ENCODE results near the gene SDHAF2.
A peak's percentile ranks its signal among the peaks of the same experiment; 100 is the strongest.

Gene SDHAF2

GRCh38 chr11:61442616-61443015 lies 12.7 kb downstream of the SDHAF2 start:
- DNase-seq (ENCODE audit: extremely low read depth, low read depth) = no peak
- TF ChIP-seq CTCF (IDR thresholded peaks at IDR 0.05; ENCODE audit: low read depth, low read length, missing control alignments) = no peak
- no peak overlapping the region for H3K4me3 ChIP-seq (replicated peaks; ENCODE audit: low read depth, low read length)

GRCh38 chr11:61445516-61445915 lies 15.6 kb downstream of the SDHAF2 start:
- TF ChIP-seq CTCF (IDR thresholded peaks at IDR 0.05; ENCODE audit: low read depth, low read length, missing control alignments) = no peak
- DNase-seq (ENCODE audit: extremely low read depth, low read depth) = no peak
- no peak overlapping the region for H3K4me3 ChIP-seq (replicated peaks; ENCODE audit: low read depth, low read length)

GRCh38 chr11:61446211-61446651 lies 16.3 kb downstream of the SDHAF2 start:
- DNase-seq (ENCODE audit: extremely low read depth, low read depth) = peak; percentile 85
- TF ChIP-seq CTCF (IDR thresholded peaks at IDR 0.05; ENCODE audit: low read depth, low read length, missing control alignments) = peak; percentile 93
- no peak overlapping the region for H3K4me3 ChIP-seq (replicated peaks; ENCODE audit: low read depth, low read length)

- no peak for TF ChIP-seq CTCF (IDR thresholded peaks at IDR 0.05; ENCODE audit: low read depth, low read length, missing control alignments)
- no peak for DNase-seq (ENCODE audit: extremely low read depth, low read depth)
- no peak overlapping the region for H3K4me3 ChIP-seq (replicated peaks; ENCODE audit: low read depth, low read length)
Observed at GRCh38 chr11:61447601-61448551, 18.0 kb downstream of the SDHAF2 start.

GRCh38 chr11:61448552-61448927 lies 18.6 kb downstream of the SDHAF2 start:
- no peak for DNase-seq (ENCODE audit: extremely low read depth, low read depth)
- H3K4me3 ChIP-seq (replicated peaks; ENCODE audit: low read depth, low read length) = no peak overlapping the region
- no peak for TF ChIP-seq CTCF (IDR thresholded peaks at IDR 0.05; ENCODE audit: low read depth, low read length, missing control alignments)

GRCh38 chr11:61452825-61453224 lies 22.9 kb downstream of the SDHAF2 start:
- H3K4me3 ChIP-seq (replicated peaks; ENCODE audit: low read depth, low read length) = no peak overlapping the region
- no peak for DNase-seq (ENCODE audit: extremely low read depth, low read depth)
- no peak for TF ChIP-seq CTCF (IDR thresholded peaks at IDR 0.05; ENCODE audit: low read depth, low read length, missing control alignments)
